ENCODE results near the gene QPRT.

DNA sequence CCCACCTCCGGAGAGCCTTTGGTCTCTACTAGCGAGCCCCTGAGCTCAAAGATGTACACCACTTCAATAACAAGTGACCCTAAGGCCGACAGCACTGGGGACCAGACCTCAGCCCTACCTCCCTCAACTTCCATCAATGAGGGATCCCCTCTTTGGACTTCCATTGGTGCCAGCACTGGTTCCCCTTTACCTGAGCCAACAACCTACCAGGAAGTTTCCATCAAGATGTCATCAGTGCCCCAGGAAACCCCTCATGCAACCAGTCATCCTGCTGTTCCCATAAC is 15.2 kb upstream of the QPRT start:
- TF ChIP-seq FOXP2 (optimal IDR thresholded peaks at IDR 0.05; ENCODE audit: control extremely low read depth, extremely low read length, insufficient read depth) (no peak), EZH2 (IDR thresholded peaks at IDR 0.05) (no peak)
